ENCODE measurements around the gene PTTG1IP.

PTTG1IP gene

GRCh38 chr21:44908908-44909307 lies 35.4 kb upstream of the PTTG1IP start:
- no peak for DNase-seq

DNA sequence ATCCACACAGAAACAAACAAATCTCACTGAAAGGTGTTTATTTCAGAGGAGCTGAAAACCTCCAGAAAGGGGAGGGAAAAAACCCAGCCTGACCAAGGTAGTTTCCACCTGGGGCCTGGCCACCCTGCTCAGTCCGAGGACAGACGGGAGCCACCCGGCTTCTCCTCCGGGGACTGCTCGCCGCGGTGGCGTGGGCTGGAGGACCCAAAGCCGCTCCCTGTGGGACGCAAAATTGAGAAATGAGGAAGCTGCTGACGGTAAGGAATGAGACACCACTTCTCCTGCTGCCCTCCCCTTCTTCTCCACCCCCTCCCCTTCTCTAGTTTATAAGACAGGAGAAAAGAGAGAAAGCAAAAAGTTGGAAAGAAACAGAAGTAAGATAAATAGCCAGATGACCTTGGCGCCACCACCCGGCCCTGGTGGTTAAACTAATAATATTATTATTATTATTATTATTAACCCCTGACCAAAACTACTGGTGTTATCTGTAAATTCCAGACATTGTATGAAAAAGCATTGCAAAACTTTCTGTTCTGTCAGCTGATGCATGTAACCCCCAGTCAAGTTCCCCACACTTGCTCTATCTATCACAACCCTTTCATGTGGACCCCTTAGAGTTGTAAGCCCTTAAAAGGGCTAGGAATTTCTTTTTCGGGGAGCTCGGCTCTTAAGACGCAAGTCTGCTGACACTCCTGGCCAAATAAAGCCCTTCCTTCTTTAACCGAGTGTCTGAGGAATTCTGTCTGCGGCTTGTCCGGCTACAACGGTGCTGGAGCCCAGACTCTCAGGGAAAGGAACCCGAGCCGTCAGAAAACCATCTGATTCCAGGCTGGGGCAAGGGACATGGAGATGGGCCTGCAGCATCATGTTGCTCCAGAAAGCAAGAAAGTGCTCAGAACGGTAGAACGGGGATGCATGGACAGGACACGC lies 34.7 kb upstream of the PTTG1IP start:
- no peak for DNase-seq

DNA sequence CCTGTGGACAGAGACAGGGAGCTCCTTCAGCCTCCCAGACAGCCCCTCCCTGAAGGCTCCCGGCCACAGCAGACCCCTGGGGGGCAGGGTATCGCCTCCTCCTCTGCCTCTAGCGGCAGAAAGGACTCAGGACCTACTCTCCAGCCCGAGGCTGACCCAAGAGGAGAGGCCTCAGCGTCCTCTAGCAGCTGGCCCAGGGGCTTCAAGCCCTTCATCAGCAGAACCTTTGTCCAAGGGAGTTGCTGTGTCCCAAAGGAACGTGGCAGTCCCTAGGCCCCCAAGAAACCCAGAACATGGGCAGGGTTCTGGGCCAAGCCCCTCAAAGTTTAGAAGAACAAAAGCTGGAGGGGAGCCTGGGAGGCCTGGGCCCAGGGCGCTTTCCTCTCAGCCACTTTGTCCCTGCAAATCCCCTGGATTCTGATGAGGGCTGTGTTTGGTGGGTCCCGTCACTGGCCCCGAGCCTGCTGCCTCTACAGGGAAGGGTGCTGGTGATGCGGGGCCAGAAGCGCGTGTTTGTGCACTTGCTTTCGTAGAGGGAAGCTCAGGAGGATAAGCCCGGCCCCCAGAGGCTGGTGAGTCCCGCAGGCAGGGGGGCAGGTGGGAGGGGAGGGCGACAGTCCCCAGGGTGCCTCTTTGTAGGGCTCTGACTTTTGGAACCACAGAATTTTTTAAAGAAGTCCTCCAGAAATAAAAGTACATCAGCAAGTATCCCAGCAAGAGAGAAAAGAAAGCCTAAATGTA lies 33.9 kb upstream of the PTTG1IP start:
- DNase-seq, result no peak

- no peak for DNase-seq
Observed at GRCh38 chr21:44905728-44906090, 32.2 kb upstream of the PTTG1IP start.

DNA sequence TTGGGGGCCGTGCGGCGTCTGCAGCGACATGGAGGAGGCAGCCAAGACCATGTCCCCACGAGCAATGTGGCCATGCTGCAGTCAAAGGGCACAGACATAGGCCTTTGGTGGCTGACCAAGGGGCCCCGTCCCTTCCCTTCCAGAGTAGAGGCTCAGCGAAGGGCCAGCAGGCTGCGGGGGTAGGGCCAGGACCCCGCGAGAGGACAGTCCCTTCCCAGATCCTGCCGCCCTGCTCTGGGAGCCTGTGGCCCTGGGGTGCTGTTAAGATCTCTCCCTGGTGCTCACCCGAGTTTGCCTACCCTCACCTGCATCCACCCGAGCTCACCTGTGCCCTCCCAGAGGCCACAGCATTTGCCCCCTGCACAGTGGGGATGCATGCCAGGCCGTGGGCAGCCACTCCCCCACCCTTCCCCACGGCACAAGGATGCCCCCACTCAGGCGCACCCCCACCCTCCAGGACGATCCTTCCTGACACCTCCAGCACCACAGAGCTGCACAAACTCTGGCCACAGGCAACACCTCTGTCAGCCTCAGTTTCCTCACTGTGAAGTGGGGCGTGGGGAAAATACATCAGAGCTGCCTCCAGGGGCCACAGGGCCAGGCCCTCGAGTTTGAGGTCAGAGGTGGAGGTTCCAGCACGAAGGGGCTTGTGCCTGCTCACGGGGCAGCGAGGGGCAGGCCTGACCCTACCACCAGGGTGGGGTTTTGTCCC lies 31.7 kb upstream of the PTTG1IP start:
- no peak for DNase-seq

GRCh38 chr21:44904141-44904923 lies 30.8 kb upstream of the PTTG1IP start:
- no peak for DNase-seq

- DNase-seq, result no peak
Observed at GRCh38 chr21:44903689-44904088, 30.2 kb upstream of the PTTG1IP start.

GRCh38 chr21:44903050-44903685 lies 29.7 kb upstream of the PTTG1IP start:
- no peak for DNase-seq

DNA sequence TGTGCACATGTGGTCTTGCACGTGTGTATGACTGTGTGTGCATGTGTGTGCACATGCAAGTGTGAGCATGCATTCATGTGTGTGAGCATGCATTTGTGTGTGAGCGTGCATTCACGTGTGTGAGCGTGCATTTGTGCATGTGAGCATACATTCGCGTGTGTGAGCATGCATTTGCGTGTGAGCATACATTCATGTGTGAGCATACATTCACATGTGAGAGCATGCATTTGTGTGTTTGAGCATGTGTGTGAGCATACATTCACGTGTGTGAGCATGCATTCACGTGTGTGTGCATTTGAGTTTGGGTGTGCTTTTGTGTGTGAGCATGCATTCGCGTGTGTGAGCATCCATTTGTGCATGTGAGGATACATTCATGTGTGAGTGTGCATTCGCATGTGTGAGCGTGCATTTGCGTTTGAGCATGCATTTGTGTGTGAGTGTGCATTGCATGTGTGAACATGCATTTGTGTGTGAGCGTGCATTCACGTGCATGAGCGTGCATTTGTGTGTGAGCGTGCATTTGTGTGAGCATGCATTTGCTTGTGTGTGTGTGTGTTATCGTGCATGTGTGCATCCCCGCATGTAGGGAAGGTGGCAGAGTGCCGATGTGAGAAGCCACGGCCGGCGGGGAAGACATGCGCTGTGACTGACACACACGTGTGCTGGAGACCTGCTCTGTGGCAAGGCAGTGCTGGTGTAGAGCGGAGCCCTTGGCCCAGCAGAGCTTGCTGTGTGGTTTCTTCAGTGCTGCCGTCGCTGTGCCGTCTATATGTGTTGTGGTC lies 29.0 kb upstream of the PTTG1IP start:
- no peak for DNase-seq

DNA sequence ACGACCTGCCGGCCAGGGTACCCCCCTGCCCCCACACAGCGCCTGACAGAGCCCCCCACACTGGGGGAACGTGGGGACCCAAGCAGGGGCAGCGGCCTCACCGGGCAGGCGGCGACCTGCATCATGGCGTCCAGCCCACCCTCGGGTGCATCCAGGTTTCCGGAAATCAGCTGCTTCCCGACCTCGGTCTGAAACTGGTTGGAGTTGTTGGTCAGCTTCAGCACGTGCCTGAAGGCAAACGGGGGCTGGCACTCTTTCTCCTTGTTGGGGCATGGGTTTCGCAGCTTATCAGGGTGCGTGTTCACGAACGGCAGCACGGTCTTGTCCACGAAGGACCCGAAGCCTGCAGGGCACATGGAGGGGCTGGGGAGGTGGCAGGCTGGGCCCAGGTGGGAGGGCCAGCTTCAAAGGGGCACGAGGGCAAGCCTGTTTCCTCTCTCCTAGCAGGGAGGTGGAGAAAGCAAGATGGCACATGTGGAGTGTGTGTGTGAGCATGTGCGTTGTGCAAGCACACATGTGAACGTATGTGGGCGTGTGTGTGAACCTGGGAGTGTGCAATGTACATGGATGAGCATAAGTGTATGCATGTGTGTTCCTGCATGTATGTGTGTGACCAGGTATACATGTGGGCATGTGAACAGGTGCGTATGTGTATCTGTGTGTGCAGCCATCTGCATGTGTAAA lies 28.0 kb upstream of the PTTG1IP start:
- no peak for DNase-seq

DNA sequence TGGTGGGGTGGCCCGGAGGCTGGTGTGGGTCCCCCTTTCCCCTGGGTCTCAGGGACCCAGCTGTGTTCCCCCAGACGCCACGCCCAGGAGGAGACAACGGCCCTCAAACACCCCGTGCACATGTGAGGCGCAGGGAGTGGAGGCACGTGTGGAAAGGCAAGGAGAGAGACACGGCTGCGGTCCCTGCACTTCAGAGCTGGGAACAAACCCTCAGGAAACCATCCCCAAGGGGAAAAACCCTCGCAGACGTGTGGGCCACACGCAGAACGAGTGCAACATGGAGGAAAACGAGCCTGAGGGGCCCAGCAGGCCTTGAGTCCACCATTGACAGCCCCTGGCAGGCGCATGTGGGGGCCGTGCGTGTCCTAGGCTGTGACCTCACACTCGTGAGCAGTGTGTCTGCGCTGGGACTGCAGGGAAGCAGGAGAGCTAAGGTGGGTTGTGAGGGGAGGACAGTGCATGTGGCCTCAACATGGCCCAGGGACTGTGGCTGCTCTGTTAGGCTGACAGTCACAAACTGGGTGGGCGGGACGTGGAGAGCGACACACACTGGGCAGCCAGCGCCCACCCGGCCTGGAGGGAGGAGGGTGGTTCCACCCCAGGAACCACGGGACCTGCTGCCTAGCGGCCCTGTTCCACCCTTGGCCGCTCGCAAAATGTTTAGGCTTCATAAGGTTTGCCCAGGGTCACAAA lies 27.2 kb upstream of the PTTG1IP start:
- no peak for DNase-seq

- DNase-seq, result no peak
Observed at GRCh38 chr21:44899768-44900558, 26.5 kb upstream of the PTTG1IP start.

GRCh38 chr21:44898851-44899767 lies 25.6 kb upstream of the PTTG1IP start:
- no peak for DNase-seq

- DNase-seq, result no peak
Observed at GRCh38 chr21:44898011-44898488, 24.6 kb upstream of the PTTG1IP start.

- no peak for DNase-seq
Observed at GRCh38 chr21:44897326-44898010, 24.0 kb upstream of the PTTG1IP start.

DNA sequence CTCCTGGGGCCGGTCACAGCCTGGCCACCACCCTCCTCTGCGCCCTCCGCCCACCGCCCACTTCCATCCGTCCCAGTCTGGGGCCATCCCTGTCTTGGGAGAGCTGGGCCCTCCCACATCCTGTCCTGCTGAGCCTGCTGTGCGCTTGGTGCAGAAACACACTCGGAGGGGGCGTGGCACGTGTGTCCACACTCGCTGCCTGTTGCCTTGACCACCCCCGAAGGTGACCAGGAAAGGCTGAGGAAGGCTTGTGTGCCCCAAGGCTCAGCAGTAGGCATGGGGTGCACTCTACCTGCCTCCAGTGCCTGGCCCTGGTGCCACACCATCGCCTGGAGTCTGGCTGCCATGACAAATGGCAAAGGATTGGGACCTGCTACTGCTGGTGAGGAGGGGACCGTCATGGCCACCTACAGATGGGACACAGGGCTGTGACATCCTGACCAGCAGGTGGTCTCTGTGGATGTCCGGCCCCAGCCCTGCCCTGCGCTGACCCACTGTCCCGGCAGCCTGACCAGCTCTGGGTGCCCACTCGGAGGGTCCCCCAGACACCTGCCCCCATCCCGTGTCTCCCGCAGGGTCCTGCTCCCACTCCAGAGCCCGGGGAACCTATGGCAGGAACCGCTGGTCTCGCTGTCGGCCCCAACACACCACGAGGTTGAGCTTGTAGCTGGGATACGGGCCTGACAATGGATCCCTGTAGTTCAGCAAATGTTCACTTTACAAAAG lies 23.2 kb upstream of the PTTG1IP start:
- DNase-seq, result no peak

DNA sequence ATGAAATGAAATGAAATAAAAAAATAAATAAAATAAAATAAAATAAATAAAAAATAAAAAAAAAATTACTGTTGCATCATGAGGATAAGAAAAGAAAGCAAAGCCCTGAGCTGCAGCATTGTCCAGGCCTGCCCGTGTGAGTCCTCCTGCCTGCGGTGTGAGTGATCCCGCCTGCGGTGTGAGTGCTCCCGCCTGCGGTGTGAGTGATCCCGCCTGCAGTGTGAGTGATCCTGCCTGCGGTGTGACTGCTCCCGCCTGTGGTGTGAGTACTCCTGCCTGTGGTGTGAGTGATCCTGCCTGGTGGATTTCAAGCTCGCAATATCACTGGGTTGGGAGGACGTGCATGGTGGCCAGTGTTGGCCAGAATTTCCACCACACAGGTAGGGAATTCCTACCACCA lies 22.4 kb upstream of the PTTG1IP start:
- DNase-seq, result no peak
